Measurements from ENCODE around the gene OSBPL1A.

DNA sequence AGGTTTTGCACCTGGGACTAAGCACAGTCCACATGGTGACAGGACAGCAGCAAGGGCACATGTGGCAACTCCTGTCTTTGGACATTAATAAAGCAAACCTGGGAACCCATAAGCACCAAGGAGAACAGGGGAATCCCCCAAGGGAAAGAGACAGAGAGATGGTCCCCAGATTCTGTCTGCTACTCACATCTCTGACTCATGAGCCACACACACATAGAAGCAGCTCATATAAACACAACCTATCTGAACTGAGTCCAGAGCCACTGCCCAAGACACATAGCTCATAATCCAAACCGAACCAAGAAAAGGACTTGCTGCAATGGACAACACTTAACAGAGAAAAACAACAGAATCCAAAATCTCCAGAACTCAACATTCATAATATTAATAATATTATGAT is 82.5 kb downstream of the OSBPL1A start:
- TF ChIP-seq, protein P1, sequence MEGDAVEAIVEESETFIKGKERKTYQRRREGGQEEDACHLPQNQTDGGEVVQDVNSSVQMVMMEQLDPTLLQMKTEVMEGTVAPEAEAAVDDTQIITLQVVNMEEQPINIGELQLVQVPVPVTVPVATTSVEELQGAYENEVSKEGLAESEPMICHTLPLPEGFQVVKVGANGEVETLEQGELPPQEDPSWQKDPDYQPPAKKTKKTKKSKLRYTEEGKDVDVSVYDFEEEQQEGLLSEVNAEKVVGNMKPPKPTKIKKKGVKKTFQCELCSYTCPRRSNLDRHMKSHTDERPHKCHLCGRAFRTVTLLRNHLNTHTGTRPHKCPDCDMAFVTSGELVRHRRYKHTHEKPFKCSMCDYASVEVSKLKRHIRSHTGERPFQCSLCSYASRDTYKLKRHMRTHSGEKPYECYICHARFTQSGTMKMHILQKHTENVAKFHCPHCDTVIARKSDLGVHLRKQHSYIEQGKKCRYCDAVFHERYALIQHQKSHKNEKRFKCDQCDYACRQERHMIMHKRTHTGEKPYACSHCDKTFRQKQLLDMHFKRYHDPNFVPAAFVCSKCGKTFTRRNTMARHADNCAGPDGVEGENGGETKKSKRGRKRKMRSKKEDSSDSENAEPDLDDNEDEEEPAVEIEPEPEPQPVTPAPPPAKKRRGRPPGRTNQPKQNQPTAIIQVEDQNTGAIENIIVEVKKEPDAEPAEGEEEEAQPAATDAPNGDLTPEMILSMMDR (IDR thresholded peaks at IDR 0.05): no peak
- no peak for TF ChIP-seq ZFX (IDR thresholded peaks at IDR 0.05; ENCODE audit: borderline replicate concordance)

Measured in 22Rv1 (cell line).